Liver (tissue), 9 donors: ENCODE measurements around the gene CHRNB1. TPM values are rescaled to one million over a fixed set of nuclear protein-coding genes. Genes with fewer than 3 reads are reported as not detected.

Experiments
- DNase-seq: peaks from one replicate; pipeline ENCODE4 v3.0.0-alpha.2; 2017; ENCODE audit warnings: low spot score
- H3K27ac ChIP-seq, 2 donors: one replicate each; pipeline ENCODE4 v1.7.0; 2013; ENCODE audit warnings: inconsistent platforms in 2 of 2, low read length in 2 of 2, control low read depth in 1 of 2, low read depth in 1 of 2, mild to moderate bottlenecking in 1 of 2
- H3K27me3 ChIP-seq, 4 donors: one replicate each; pipeline versions ENCODE4 v1.6.1 to v1.7.0; 2013; ENCODE audit warnings: low read length in 3 of 4, inconsistent platforms in 1 of 4, mild to moderate bottlenecking in 1 of 4, moderate library complexity in 1 of 4; ENCODE audit not compliant: control insufficient read depth in 4 of 4, insufficient read depth in 4 of 4
- H3K36me3 ChIP-seq, 4 donors: one replicate each; pipeline versions ENCODE4 v1.6.1 to v1.7.0; 2013; ENCODE audit warnings: low read length in 3 of 4, mild to moderate bottlenecking in 3 of 4, low read depth in 1 of 4, moderate library complexity in 1 of 4; ENCODE audit not compliant: control insufficient read depth in 4 of 4, insufficient read depth in 3 of 4
- H3K4me1 ChIP-seq, 4 donors: one replicate each; pipeline versions ENCODE4 v1.6.1 to v1.7.0; 2013; ENCODE audit warnings: low read length in 3 of 4, mild to moderate bottlenecking in 3 of 4, moderate library complexity in 1 of 4; ENCODE audit not compliant: control insufficient read depth in 4 of 4, insufficient read depth in 4 of 4
- H3K4me3 ChIP-seq, 3 donors: one replicate each; pipeline versions ENCODE4 v1.6.1 to v1.7.0; 2013; ENCODE audit warnings: low read length in 3 of 3, control low read depth in 1 of 3, low read depth in 1 of 3, mild to moderate bottlenecking in 1 of 3
- H3K9ac ChIP-seq, 2 donors: one replicate each; pipeline ENCODE4 v1.7.0; 2013; ENCODE audit warnings: low read length in 2 of 2, mild to moderate bottlenecking in 2 of 2, moderate library complexity in 2 of 2, control low read depth in 1 of 2, low read depth in 1 of 2
- H3K9me3 ChIP-seq, 4 donors: one replicate each; pipeline versions ENCODE4 v1.6.1 to v1.7.0; 2013; ENCODE audit warnings: low read length in 3 of 4; ENCODE audit not compliant: control insufficient read depth in 4 of 4
- EGR1 ChIP-seq, 2 donors: IDR thresholded peaks; 2 replicates each; pipeline ENCODE4 v1.6.1; 2016 to 2018; ENCODE audit warnings: antibody characterized with exemption in 2 of 2, low read depth in 2 of 2
- FOXA1 ChIP-seq: IDR thresholded peaks from 2 replicates; pipeline ENCODE4 v1.6.1; 2016; ENCODE audit warnings: antibody characterized with exemption
- FOXA2 ChIP-seq: IDR thresholded peaks from 2 replicates; pipeline ENCODE4 v1.6.1; 2016; ENCODE audit warnings: antibody characterized with exemption
- GABPA ChIP-seq, 2 donors: IDR thresholded peaks in 1 of 2; conservative IDR thresholded peaks in 1 of 2; 2 replicates each; pipeline ENCODE4 v1.6.1; 2016; ENCODE audit warnings: antibody characterized with exemption in 2 of 2, mild to moderate bottlenecking in 1 of 2, moderate library complexity in 1 of 2
- HNF4A ChIP-seq, 2 donors: conservative IDR thresholded peaks; 2 replicates each; pipeline ENCODE4 v1.6.1; 2016; ENCODE audit warnings: antibody characterized with exemption in 2 of 2, mild to moderate bottlenecking in 2 of 2
- JUND ChIP-seq, 2 donors: IDR thresholded peaks; 2 replicates each; pipeline ENCODE4 v1.6.1; 2016; ENCODE audit warnings: antibody characterized with exemption in 2 of 2
- NR2F2 ChIP-seq: IDR thresholded peaks from 2 replicates; pipeline ENCODE4 v1.6.1; 2016; ENCODE audit warnings: antibody characterized with exemption
- RAD21 ChIP-seq, 2 donors: IDR thresholded peaks; 2 replicates each; pipeline ENCODE4 v1.6.1; 2016; ENCODE audit warnings: antibody characterized with exemption in 2 of 2, mild to moderate bottlenecking in 2 of 2
- RXRA ChIP-seq, 2 donors: IDR thresholded peaks; 2 replicates each; pipeline ENCODE4 v1.6.1; 2017 to 2018; ENCODE audit warnings: antibody characterized with exemption in 2 of 2, mild to moderate bottlenecking in 1 of 2
- SP1 ChIP-seq: IDR thresholded peaks from 2 replicates; pipeline ENCODE4 v1.6.1; 2018; ENCODE audit warnings: antibody characterized with exemption, mild to moderate bottlenecking
- YY1 ChIP-seq: IDR thresholded peaks from 2 replicates; pipeline ENCODE4 v1.6.1; 2016; ENCODE audit warnings: antibody characterized with exemption, mild to moderate bottlenecking
- WGBS: extraction: QIAGEN DNeasy Blood & Tissue Kit; methylation state at CpG from one replicate; pipeline ENCODE4 v1.1.7; 2013; 5-methylcytosine and 5-hydroxymethylcytosine counted together
- polyA plus RNA-seq, 2 donors: library from polyadenylated mRNA; stranded (reverse) in 1 of 2; unstranded in 1 of 2; fragments of 200-250 nt in 1 of 2; fragments of >200 nt in 1 of 2; fragmentation: Nextera tagmentation in 1 of 2; extraction: Ambion mirVana in 1 of 2; gene quantifications; one replicate each; pipeline versions ENCODE4 v1.2.1 to v1.2.3, GENCODE V29; 2013 to 2015
- total RNA-seq, 2 donors: library from RNA; depleted of rRNA; stranded (reverse); fragments of >200 nt; gene quantifications; one replicate each; pipeline ENCODE4 v1.2.3, GENCODE V29; 2014
- TF ChIP-seq, protein P1 (sequence below): IDR thresholded peaks from 2 replicates; pipeline ENCODE4 v1.6.1; 2016; ENCODE audit warnings: antibody characterized with exemption
- TF ChIP-seq, protein P2 (sequence below): fragments of 150-350 bp; IDR thresholded peaks from 2 replicates; pipeline ENCODE4 v1.5.1; 2017; ENCODE audit warnings: improper control_type of control experiment, low read depth, low read length; ENCODE audit not compliant: missing input control
- TF ChIP-seq, protein P3 (sequence below): IDR thresholded peaks from 2 replicates; pipeline ENCODE4 v1.6.1; 2016; ENCODE audit warnings: antibody characterized with exemption
- TF ChIP-seq, protein P4 (sequence below): IDR thresholded peaks from 2 replicates; pipeline ENCODE4 v1.6.1; 2016; ENCODE audit warnings: antibody characterized with exemption
- TF ChIP-seq, protein P5 (sequence below): IDR thresholded peaks from 2 replicates; pipeline ENCODE4 v1.6.1; 2016; ENCODE audit warnings: antibody characterized with exemption, mild to moderate bottlenecking
- donor health status: healthy.
- donor health status: healthy.
- donor health status: healthy.
- donor health status: healthy.
- donor health status: healthy.

CHRNB1 gene
- total and polyA plus RNA-seq, 4 donors: 4.2 to 11.5 (median 7.2) TPM

DNA sequence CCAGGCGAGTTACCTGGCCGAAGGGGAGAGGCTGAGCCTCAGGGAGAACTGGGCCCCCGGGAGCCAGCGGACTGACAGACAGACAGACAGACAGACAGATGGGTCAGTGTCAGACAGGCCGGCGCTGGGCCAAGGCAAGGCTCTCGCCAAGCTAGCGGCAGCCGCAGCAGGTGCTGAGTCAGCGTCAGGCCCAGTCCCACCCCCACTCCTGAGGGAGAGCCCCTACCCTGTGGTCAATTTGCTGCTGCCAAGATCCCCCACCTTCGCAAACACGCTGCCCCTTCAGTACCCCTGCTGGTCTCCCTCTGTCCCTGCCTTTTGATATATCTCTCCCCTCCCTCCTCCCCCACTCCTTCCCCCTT lies 4.0 kb upstream of the CHRNB1 start:
- H3K36me3 ChIP-seq: no peaks in the 10 kb centered on the region
- TF ChIP-seq YY1: no peak
- peak in 1 of 2 donors; percentile 9 for TF ChIP-seq RAD21 (IDR thresholded peaks at IDR 0.05)
- WGBS: 6% methylated on average over 12 of the region's 12 CpGs
- H3K9me3 ChIP-seq: no peaks in the 10 kb centered on the region
- H3K4me3 ChIP-seq: peak overlapping the region in 2 of 3 donors; percentile 16 to 26
- no peak for DNase-seq
- H3K27me3 ChIP-seq: peaks cover 0 to 3% (median 0%) of the 10 kb centered on the region in 4 donors
- peaks cover 27 to 53% (median 41%) of the 10 kb centered on the region in 4 donors for H3K4me1 ChIP-seq
- no peak overlapping the region for H3K9ac ChIP-seq
- H3K27ac ChIP-seq: no peak overlapping the region

DNA sequence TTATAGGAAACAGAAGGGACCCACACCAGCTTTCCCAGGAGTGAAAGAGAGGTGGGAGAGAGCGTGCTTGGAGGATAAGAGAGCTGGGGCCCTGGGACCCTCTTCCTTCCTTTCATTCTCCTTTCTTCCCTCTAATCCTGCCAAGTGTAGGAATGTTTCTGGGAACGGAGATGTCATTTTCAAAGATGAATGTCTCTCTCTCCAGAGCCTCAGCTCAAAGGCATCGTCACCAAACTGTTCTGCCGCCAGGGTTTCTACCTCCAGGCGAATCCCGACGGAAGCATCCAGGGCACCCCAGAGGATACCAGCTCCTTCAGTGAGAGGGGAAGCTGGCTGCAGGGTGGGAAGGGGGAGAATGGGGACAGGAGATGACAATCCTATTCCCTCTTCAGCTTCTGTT lies 3.6 kb upstream of the CHRNB1 start:
- Histone ChIP-seq H3K27ac (no peak overlapping the region), H3K27me3 (peaks cover 0 to 3% (median 0%) of the 10 kb centered on the region in 4 donors), H3K4me1 (peaks cover 26 to 50% (median 37%) of the 10 kb centered on the region in 4 donors), H3K9ac (no peak overlapping the region), H3K4me3 (no peak overlapping the region), H3K36me3 (no peaks in the 10 kb centered on the region), H3K9me3 (no peaks in the 10 kb centered on the region)
- TF ChIP-seq RAD21 (IDR thresholded peaks at IDR 0.05) (no peak), EGR1 (IDR thresholded peaks at IDR 0.05; ENCODE audit: low read depth in 2 of 2) (no peak), FOXA1 (no peak), JUND (IDR thresholded peaks at IDR 0.05) (no peak), NR2F2 (no peak), YY1 (no peak), HNF4A (conservative IDR thresholded peaks at IDR 0.05) (no peak), FOXA2 (no peak), GABPA (IDR thresholded peaks at IDR 0.05 in 1 of 2, conservative IDR thresholded peaks at IDR 0.05 in 1 of 2) (no peak), RXRA (IDR thresholded peaks at IDR 0.05) (no peak), SP1 (no peak)
- TF ChIP-seq, protein P1, sequence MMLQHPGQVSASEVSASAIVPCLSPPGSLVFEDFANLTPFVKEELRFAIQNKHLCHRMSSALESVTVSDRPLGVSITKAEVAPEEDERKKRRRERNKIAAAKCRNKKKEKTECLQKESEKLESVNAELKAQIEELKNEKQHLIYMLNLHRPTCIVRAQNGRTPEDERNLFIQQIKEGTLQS: no peak
- TF ChIP-seq, protein P2, sequence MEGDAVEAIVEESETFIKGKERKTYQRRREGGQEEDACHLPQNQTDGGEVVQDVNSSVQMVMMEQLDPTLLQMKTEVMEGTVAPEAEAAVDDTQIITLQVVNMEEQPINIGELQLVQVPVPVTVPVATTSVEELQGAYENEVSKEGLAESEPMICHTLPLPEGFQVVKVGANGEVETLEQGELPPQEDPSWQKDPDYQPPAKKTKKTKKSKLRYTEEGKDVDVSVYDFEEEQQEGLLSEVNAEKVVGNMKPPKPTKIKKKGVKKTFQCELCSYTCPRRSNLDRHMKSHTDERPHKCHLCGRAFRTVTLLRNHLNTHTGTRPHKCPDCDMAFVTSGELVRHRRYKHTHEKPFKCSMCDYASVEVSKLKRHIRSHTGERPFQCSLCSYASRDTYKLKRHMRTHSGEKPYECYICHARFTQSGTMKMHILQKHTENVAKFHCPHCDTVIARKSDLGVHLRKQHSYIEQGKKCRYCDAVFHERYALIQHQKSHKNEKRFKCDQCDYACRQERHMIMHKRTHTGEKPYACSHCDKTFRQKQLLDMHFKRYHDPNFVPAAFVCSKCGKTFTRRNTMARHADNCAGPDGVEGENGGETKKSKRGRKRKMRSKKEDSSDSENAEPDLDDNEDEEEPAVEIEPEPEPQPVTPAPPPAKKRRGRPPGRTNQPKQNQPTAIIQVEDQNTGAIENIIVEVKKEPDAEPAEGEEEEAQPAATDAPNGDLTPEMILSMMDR: no peak
- TF ChIP-seq, protein P3, sequence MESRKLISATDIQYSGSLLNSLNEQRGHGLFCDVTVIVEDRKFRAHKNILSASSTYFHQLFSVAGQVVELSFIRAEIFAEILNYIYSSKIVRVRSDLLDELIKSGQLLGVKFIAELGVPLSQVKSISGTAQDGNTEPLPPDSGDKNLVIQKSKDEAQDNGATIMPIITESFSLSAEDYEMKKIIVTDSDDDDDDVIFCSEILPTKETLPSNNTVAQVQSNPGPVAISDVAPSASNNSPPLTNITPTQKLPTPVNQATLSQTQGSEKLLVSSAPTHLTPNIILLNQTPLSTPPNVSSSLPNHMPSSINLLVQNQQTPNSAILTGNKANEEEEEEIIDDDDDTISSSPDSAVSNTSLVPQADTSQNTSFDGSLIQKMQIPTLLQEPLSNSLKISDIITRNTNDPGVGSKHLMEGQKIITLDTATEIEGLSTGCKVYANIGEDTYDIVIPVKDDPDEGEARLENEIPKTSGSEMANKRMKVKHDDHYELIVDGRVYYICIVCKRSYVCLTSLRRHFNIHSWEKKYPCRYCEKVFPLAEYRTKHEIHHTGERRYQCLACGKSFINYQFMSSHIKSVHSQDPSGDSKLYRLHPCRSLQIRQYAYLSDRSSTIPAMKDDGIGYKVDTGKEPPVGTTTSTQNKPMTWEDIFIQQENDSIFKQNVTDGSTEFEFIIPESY: no peak
- TF ChIP-seq, protein P4, sequence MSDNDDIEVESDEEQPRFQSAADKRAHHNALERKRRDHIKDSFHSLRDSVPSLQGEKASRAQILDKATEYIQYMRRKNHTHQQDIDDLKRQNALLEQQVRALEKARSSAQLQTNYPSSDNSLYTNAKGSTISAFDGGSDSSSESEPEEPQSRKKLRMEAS: no peak
- TF ChIP-seq, protein P5, sequence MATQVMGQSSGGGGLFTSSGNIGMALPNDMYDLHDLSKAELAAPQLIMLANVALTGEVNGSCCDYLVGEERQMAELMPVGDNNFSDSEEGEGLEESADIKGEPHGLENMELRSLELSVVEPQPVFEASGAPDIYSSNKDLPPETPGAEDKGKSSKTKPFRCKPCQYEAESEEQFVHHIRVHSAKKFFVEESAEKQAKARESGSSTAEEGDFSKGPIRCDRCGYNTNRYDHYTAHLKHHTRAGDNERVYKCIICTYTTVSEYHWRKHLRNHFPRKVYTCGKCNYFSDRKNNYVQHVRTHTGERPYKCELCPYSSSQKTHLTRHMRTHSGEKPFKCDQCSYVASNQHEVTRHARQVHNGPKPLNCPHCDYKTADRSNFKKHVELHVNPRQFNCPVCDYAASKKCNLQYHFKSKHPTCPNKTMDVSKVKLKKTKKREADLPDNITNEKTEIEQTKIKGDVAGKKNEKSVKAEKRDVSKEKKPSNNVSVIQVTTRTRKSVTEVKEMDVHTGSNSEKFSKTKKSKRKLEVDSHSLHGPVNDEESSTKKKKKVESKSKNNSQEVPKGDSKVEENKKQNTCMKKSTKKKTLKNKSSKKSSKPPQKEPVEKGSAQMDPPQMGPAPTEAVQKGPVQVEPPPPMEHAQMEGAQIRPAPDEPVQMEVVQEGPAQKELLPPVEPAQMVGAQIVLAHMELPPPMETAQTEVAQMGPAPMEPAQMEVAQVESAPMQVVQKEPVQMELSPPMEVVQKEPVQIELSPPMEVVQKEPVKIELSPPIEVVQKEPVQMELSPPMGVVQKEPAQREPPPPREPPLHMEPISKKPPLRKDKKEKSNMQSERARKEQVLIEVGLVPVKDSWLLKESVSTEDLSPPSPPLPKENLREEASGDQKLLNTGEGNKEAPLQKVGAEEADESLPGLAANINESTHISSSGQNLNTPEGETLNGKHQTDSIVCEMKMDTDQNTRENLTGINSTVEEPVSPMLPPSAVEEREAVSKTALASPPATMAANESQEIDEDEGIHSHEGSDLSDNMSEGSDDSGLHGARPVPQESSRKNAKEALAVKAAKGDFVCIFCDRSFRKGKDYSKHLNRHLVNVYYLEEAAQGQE: no peak
- 89% methylated on average over 7 of the region's 7 CpGs for WGBS
- DNase-seq: no peak
